ENCODE measurements around the gene WSCD1. TPM values are rescaled to one million over a fixed set of nuclear protein-coding genes. Genes with fewer than 3 reads are reported as not detected.

The WSCD1 gene
- total RNA-seq, 1 experiment from 2014 or later: 57.0 TPM

GRCh38 chr17:6138761-6139446, 68.7 kb downstream of the WSCD1 start:
- no peak overlapping the region for H3K4me2 ChIP-seq (ENCODE audit: low read length)
- ChIA-PET POLR2A (ENCODE audit: unreplicated experiment) (no interaction called here), CTCF (no interaction called here)
- no peaks in the 10 kb centered on the region for H3F3A ChIP-seq (ENCODE audit: low read length, unreplicated experiment)
- BruUV-seq (replicated peaks): no TSS peak
- DNase-seq (no peak), ATAC-seq (no peak)
- H3K27me3 ChIP-seq (ENCODE audit: low read length): no peaks in the 10 kb centered on the region
- no peaks in the 10 kb centered on the region for H3K79me2 ChIP-seq (ENCODE audit: low read length)
- TF ChIP-seq CTCF (conservative IDR thresholded peaks at IDR 0.05; ENCODE audit: low read depth, low read length) (no peak), EZH2phosphoT487 (IDR thresholded peaks at IDR 0.05; ENCODE audit: borderline replicate concordance, low read length) (no peak), EZH2 (IDR thresholded peaks at IDR 0.05; ENCODE audit: low read length, unreplicated experiment) (no peak)
- no peak overlapping the region for H3K4me3 ChIP-seq (ENCODE audit: low read length)
- no peak overlapping the region for H3K9ac ChIP-seq (ENCODE audit: low read length)
- H3K4me1 ChIP-seq (ENCODE audit: insufficient read depth, low read length): no peaks in the 10 kb centered on the region
- no peaks in the 10 kb centered on the region for H4K20me1 ChIP-seq (ENCODE audit: low read length)
- intact Hi-C loops (cut with micrococcal nuclease): no loop called here
- H3K9me2 ChIP-seq (replicated peaks; ENCODE audit: low read length): no peaks in the 10 kb centered on the region
- no peak overlapping the region for H2AFZ ChIP-seq (ENCODE audit: low read length)
- H3K36me3 ChIP-seq (ENCODE audit: low read depth, low read length): no peaks in the 10 kb centered on the region
- H3K27ac ChIP-seq (ENCODE audit: low read length): no peak overlapping the region
- H3K9me3 ChIP-seq (ENCODE audit: low read length): no peaks in the 10 kb centered on the region

- H3F3A ChIP-seq (ENCODE audit: low read length, unreplicated experiment): no peaks in the 10 kb centered on the region
- H3K4me2 ChIP-seq (ENCODE audit: low read length): no peak overlapping the region
- intact Hi-C loops (cut with micrococcal nuclease): no loop called here
- ChIA-PET CTCF (no interaction called here), POLR2A (ENCODE audit: unreplicated experiment) (no interaction called here)
- no peaks in the 10 kb centered on the region for H3K9me2 ChIP-seq (replicated peaks; ENCODE audit: low read length)
- H2AFZ ChIP-seq (ENCODE audit: low read length): no peak overlapping the region
- no peaks in the 10 kb centered on the region for H4K20me1 ChIP-seq (ENCODE audit: low read length)
- DNase-seq (no peak), ATAC-seq (no peak)
- H3K27ac ChIP-seq (ENCODE audit: low read length): no peak overlapping the region
- no peaks in the 10 kb centered on the region for H3K9me3 ChIP-seq (ENCODE audit: low read length)
- no TSS peak for BruUV-seq (replicated peaks)
- H3K36me3 ChIP-seq (ENCODE audit: low read depth, low read length): no peaks in the 10 kb centered on the region
- H3K4me1 ChIP-seq (ENCODE audit: insufficient read depth, low read length): no peaks in the 10 kb centered on the region
- no peaks in the 10 kb centered on the region for H3K27me3 ChIP-seq (ENCODE audit: low read length)
- no peak overlapping the region for H3K4me3 ChIP-seq (ENCODE audit: low read length)
- no peaks in the 10 kb centered on the region for H3K79me2 ChIP-seq (ENCODE audit: low read length)
- no peak for TF ChIP-seq EZH2phosphoT487 (IDR thresholded peaks at IDR 0.05; ENCODE audit: borderline replicate concordance, low read length)
- no peak for TF ChIP-seq CTCF (conservative IDR thresholded peaks at IDR 0.05; ENCODE audit: low read depth, low read length)
- H3K9ac ChIP-seq (ENCODE audit: low read length): no peak overlapping the region
Measured at GRCh38 chr17:6139447-6139832, 69.3 kb downstream of the WSCD1 start.

- H3K27ac ChIP-seq (ENCODE audit: low read length): no peak overlapping the region
- H4K20me1 ChIP-seq (ENCODE audit: low read length): no peaks in the 10 kb centered on the region
- no peak overlapping the region for H3K4me3 ChIP-seq (ENCODE audit: low read length)
- intact Hi-C loops (cut with micrococcal nuclease): no loop called here
- H3K9me2 ChIP-seq (replicated peaks; ENCODE audit: low read length): no peaks in the 10 kb centered on the region
- TF ChIP-seq EZH2 (IDR thresholded peaks at IDR 0.05; ENCODE audit: low read length, unreplicated experiment) (no peak), CTCF (conservative IDR thresholded peaks at IDR 0.05; ENCODE audit: low read depth, low read length) (no peak), EZH2phosphoT487 (IDR thresholded peaks at IDR 0.05; ENCODE audit: borderline replicate concordance, low read length) (no peak)
- no peak overlapping the region for H3K4me2 ChIP-seq (ENCODE audit: low read length)
- no peaks in the 10 kb centered on the region for H3F3A ChIP-seq (ENCODE audit: low read length, unreplicated experiment)
- ChIA-PET POLR2A (ENCODE audit: unreplicated experiment) (no interaction called here), CTCF (no interaction called here)
- no peaks in the 10 kb centered on the region for H3K27me3 ChIP-seq (ENCODE audit: low read length)
- BruUV-seq (replicated peaks): no TSS peak
- H3K79me2 ChIP-seq (ENCODE audit: low read length): no peaks in the 10 kb centered on the region
- H2AFZ ChIP-seq (ENCODE audit: low read length): no peak overlapping the region
- DNase-seq (no peak), ATAC-seq (no peak)
- H3K4me1 ChIP-seq (ENCODE audit: insufficient read depth, low read length): no peaks in the 10 kb centered on the region
- no peak overlapping the region for H3K9ac ChIP-seq (ENCODE audit: low read length)
- no peaks in the 10 kb centered on the region for H3K36me3 ChIP-seq (ENCODE audit: low read depth, low read length)
- H3K9me3 ChIP-seq (ENCODE audit: low read length): no peaks in the 10 kb centered on the region
Measured at GRCh38 chr17:6140188-6140587, 70.0 kb downstream of the WSCD1 start.
